K562 (cell line): ENCODE results near the gene GLI3. TPM values are rescaled to one million over a fixed set of nuclear protein-coding genes. Genes with fewer than 3 reads are reported as not detected.

ENCODE experiments used
- ATAC-seq: fragments of 200-7000 bp; cut with Tn5 transposase; 3 replicates; pipeline ENCODE4 v1.9.1; 2020; ENCODE audit warnings: moderate library complexity
- BruUV-seq: library from RNA; stranded (reverse); fragments of 400-500 nt; replicated peaks from 2 replicates; lab custom pipeline; 2021; lab: Mats Ljungman, UMichigan
- CTCF ChIA-PET: fragments of 300-600 bp; formaldehyde crosslinking; extraction: SDS; loops from one replicate; lab custom pipeline; 2021; ENCODE audit warnings: low intra/inter-chr PET ratio; lab: Yijun Ruan, JAX
- POLR2A ChIA-PET: fragments of 300-600, 350-650 bp; sonication (Branson Sonifier 250); formaldehyde crosslinking; extraction: SDS; loops from one replicate; lab custom pipeline; 2021; ENCODE audit warnings: antibody characterized with exemption, inconsistent platforms; lab: Yijun Ruan, JAX
- DNase-seq, 4 experiments: peaks; one replicate each; pipeline versions ENCODE4 v3.0.0 to v3.0.0-alpha.2; 2011 to 2018; ENCODE audit warnings: low spot score in 3 of 4, mixed read lengths in 3 of 4; ENCODE audit errors: extremely low read depth in 1 of 4
- FAIRE-seq: peaks from 2 replicates; lab custom pipeline; 2011; peaks lifted over from hg19 to GRCh38; lab: Jason Lieb, UNC
- H2AFZ ChIP-seq: 2 replicates; pipeline ENCODE4 v1.6.0; 2011; ENCODE audit warnings: low read depth, low read length, control low read depth, inconsistent platforms
- H3K27ac ChIP-seq: fragments of 200-600 bp; 3 replicates; pipeline ENCODE4 v1.8.0; 2011; ENCODE audit warnings: low read depth, mild to moderate bottlenecking, control low read depth, inconsistent platforms, low read length, moderate library complexity, mixed read lengths; ENCODE audit errors: extremely low read depth
- H3K27me3 ChIP-seq, 2 experiments: fragments of 300-600 bp in 1 of 2; 2 replicates in 1 of 2; 3 replicates in 1 of 2; pipeline versions ENCODE4 v1.6.0 to v1.8.0; 2011; ENCODE audit warnings: inconsistent platforms in 2 of 2, low read length in 2 of 2, mild to moderate bottlenecking in 1 of 2, mixed read lengths in 1 of 2, moderate library complexity in 1 of 2; ENCODE audit not compliant: control insufficient read depth in 2 of 2, insufficient read depth in 2 of 2
- H3K36me3 ChIP-seq: fragments of 300-600 bp; 3 replicates; pipeline ENCODE4 v1.8.0; 2011; ENCODE audit warnings: mild to moderate bottlenecking, low read length, inconsistent platforms; ENCODE audit not compliant: control insufficient read depth, insufficient read depth
- H3K4me1 ChIP-seq, 2 experiments: fragments of 200-600 bp in 1 of 2; replicated peaks in 1 of 2; 2 replicates in 1 of 2; 3 replicates in 1 of 2; pipeline versions ENCODE4 v1.5.1 to v1.8.0; 2011; ENCODE audit warnings: inconsistent platforms in 2 of 2, low read length in 2 of 2, mild to moderate bottlenecking in 1 of 2, mixed read lengths in 1 of 2, moderate library complexity in 1 of 2; ENCODE audit not compliant: control insufficient read depth in 2 of 2, insufficient read depth in 2 of 2
- H3K4me2 ChIP-seq: 2 replicates; pipeline ENCODE4 v1.6.1; 2011; ENCODE audit warnings: low read length, control low read depth, inconsistent platforms, mixed read lengths; ENCODE audit not compliant: insufficient read depth
- H3K4me3 ChIP-seq: fragments of 200-600 bp; sonication (generic), shearing (Covaris generic); 2 replicates; pipeline ENCODE4 v1.5.1; 2016; ENCODE audit warnings: control low read depth, inconsistent platforms
- H3K79me2 ChIP-seq: fragments of 200-600 bp; 3 replicates; pipeline ENCODE4 v1.8.0; 2011; ENCODE audit warnings: low read length, inconsistent platforms; ENCODE audit not compliant: control insufficient read depth, insufficient read depth
- H3K9ac ChIP-seq, 2 experiments: 2 replicates each; pipeline versions ENCODE4 v1.6.0 to v1.6.1; 2011; ENCODE audit warnings: low read depth in 2 of 2, low read length in 2 of 2, control low read depth in 1 of 2, inconsistent platforms in 1 of 2, mild to moderate bottlenecking in 1 of 2, mixed read lengths in 1 of 2; ENCODE audit not compliant: insufficient read depth in 1 of 2
- H3K9me1 ChIP-seq: one replicate; pipeline ENCODE4 v1.6.0; 2011; ENCODE audit warnings: inconsistent platforms, mild to moderate bottlenecking, low read length, moderate library complexity; ENCODE audit not compliant: control insufficient read depth, insufficient read depth
- H3K9me3 ChIP-seq: replicated peaks from 2 replicates; pipeline ENCODE4 v1.5.1; 2011; ENCODE audit warnings: low read depth, low read length, inconsistent platforms; ENCODE audit not compliant: control insufficient read depth, insufficient read depth
- H4K20me1 ChIP-seq: replicated peaks from 2 replicates; pipeline ENCODE4 v1.6.1; 2011; ENCODE audit warnings: low read length, inconsistent platforms, mixed read lengths; ENCODE audit not compliant: control insufficient read depth, insufficient read depth
- FOXA1 ChIP-seq: fragments of 450-650 bp; IDR thresholded peaks from 2 replicates; pipeline ENCODE4 v1.6.1; 2016; ENCODE audit warnings: mild to moderate bottlenecking, borderline replicate concordance
- KLF13 ChIP-seq: fragments of 450-650 bp; IDR thresholded peaks from 2 replicates; pipeline ENCODE4 v1.6.1; 2016; ENCODE audit warnings: missing genetic modification characterization, low read depth, mild to moderate bottlenecking, missing compliant biosample characterization, moderate library complexity, borderline replicate concordance
- NR2C2 ChIP-seq, 2 experiments: fragments of 200-800 bp in 1 of 2; sonication (Bioruptor generic) in 1 of 2; sonication (generic) in 1 of 2; formaldehyde crosslinking in 1 of 2; IDR thresholded peaks; 2 replicates each; pipeline versions ENCODE4 v1.6.1 to v1.8.0; 2016 to 2022; ENCODE audit warnings: mild to moderate bottlenecking in 1 of 2, missing compliant biosample characterization in 1 of 2, missing genetic modification characterization in 1 of 2, missing genetic modification reagents in 1 of 2
- SIN3A ChIP-seq, 2 experiments: fragments of 150-350 bp in 1 of 2; IDR thresholded peaks; 2 replicates each; pipeline ENCODE4 v1.6.1; 2011 to 2016; ENCODE audit warnings: borderline replicate concordance in 2 of 2, low read depth in 2 of 2, low read length in 2 of 2, mild to moderate bottlenecking in 2 of 2, moderate library complexity in 2 of 2; ENCODE audit not compliant: control insufficient read depth in 1 of 2
- ZNF511 ChIP-seq: sonication (generic); formaldehyde crosslinking; IDR thresholded peaks from 2 replicates; pipeline ENCODE4 v1.8.0; 2022; ENCODE audit warnings: mild to moderate bottlenecking, missing genetic modification reagents
- WGBS: fragments of 100-300 bp; shearing (Covaris generic); methylation state at CpG from one replicate; pipeline ENCODE4 v1.1.6; 2016; ENCODE audit warnings: low coverage, mixed read lengths; ENCODE audit not compliant: insufficient coverage; ENCODE audit errors: missing lambda C conversion rate; 5-methylcytosine and 5-hydroxymethylcytosine counted together
- in situ Hi-C: fragments of 300-500 bp; cut with MboI; formaldehyde crosslinking; loops from 4 replicates; pipeline ENCODE4 v1.15.0; 2018; ENCODE audit warnings: inconsistent platforms, mixed read lengths
- intact Hi-C: fragments of 100-400 bp; cut with micrococcal nuclease; formaldehyde crosslinking; loops from 2 replicates; pipeline ENCODE4 v1.14.2; 2022
- polyA plus RNA-seq, 8 experiments: library from polyadenylated mRNA; depleted of rRNA in 4 of 8; stranded (reverse) in 5 of 8; unstranded in 3 of 8; fragments of >200 nt; fragmentation: Nextera tagmentation in 2 of 8; fragmentation: Illumina TruSeq in 1 of 8; extraction: Ambion mirVana in 2 of 8; extraction: Trizol in 1 of 8; gene quantifications; 2 replicates each; pipeline versions ENCODE4 v1.2.1 to v1.2.3, GENCODE V29; 2011 to 2014; ENCODE audit warnings: inconsistent platforms in 1 of 8, missing spikeins in 1 of 8
- total RNA-seq, 7 experiments: library from RNA; depleted of rRNA in 6 of 7; stranded (reverse); fragments of >200 nt in 6 of 7; fragmentation: Illumina TruSeq in 2 of 7; extraction: Trizol in 2 of 7; gene quantifications; 2 replicates each; pipeline versions ENCODE4 v1.2.1 to v1.2.3, GENCODE V29; 2011 to 2021; ENCODE audit warnings: low replicate concordance in 1 of 7
- TF ChIP-seq, protein P1 (sequence below): fragments of 250-450 bp; sonication (Bioruptor Pico); IDR thresholded peaks from 2 replicates; pipeline ENCODE4 v1.8.0; 2021; ENCODE audit warnings: moderate library complexity, mild to moderate bottlenecking, inconsistent platforms

GLI3 gene
- total and polyA plus RNA-seq, 9 of the 15 experiments (the other 6 are each of a cell fraction or from before 2014, with no cell fraction given): 0.01 to 0.18 (median 0.07) TPM; not detected in 6

GRCh38 chr7:41974870-41975557 lies 262.0 kb downstream of the GLI3 start:
- H2AFZ ChIP-seq: no peak overlapping the region
- H3K4me2 ChIP-seq: no peak overlapping the region
- H3K27me3 ChIP-seq: peaks cover 0 to 5% of the 10 kb centered on the region in 2 experiments; a peak in 2 of 5 replicates
- DNase-seq (no peak), FAIRE-seq (no peak), ATAC-seq (no peak)
- no peak overlapping the region for H3K27ac ChIP-seq
- in situ Hi-C loops (no loop called here), intact Hi-C loops (no loop called here)
- H3K79me2 ChIP-seq: no peaks in the 10 kb centered on the region
- H3K9me1 ChIP-seq: peaks cover 4% of the 10 kb centered on the region
- 0% methylated on average over 4 of the region's 4 CpGs for WGBS
- no peaks in the 10 kb centered on the region for H3K4me1 ChIP-seq
- no peak overlapping the region for H3K9ac ChIP-seq
- TF ChIP-seq SIN3A (IDR thresholded peaks at IDR 0.05; ENCODE audit: borderline replicate concordance in 2 of 2, control insufficient read depth in 1 of 2, low read depth in 2 of 2, low read length in 2 of 2) (no peak), FOXA1 (no peak), ZNF511 (CRISPR knock-in tag) (no peak), NR2C2 (CRISPR knock-in tag; IDR thresholded peaks at IDR 0.05) (no peak), NR2C2 (tag; IDR thresholded peaks at IDR 0.05) (no peak), KLF13 (tag) (no peak)
- TF ChIP-seq, protein P1, sequence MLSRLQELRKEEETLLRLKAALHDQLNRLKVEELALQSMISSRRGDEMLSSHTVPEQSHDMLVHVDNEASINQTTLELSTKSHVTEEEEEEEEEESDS (CRISPR knock-in tag): no peak
- no peaks in the 10 kb centered on the region for H3K9me3 ChIP-seq
- BruUV-seq: no TSS peak
- H4K20me1 ChIP-seq: no peaks in the 10 kb centered on the region; the same call in 1 of the 2 replicates
- ChIA-PET POLR2A (interaction anchor here (0.7 kb wide), 1 partner anchor 200 kb away, joined by 5 read pairs; no protein-coding TSS in a partner anchor), CTCF (no interaction called here)
- H3K4me3 ChIP-seq: no peak overlapping the region
- no peaks in the 10 kb centered on the region for H3K36me3 ChIP-seq
